Measurements from ENCODE around the gene ST6GALNAC3.

ST6GALNAC3 gene

GRCh38 chr1:76374086-76374485, 299.5 kb downstream of the ST6GALNAC3 start:
- Histone ChIP-seq H3K9ac (ENCODE audit: low read depth, low read length) (no peak overlapping the region), H3K27ac (ENCODE audit: low read length) (no peak overlapping the region), H3K36me3 (ENCODE audit: insufficient read depth, low read depth, low read length) (no peaks in the 10 kb centered on the region), H3K4me1 (ENCODE audit: insufficient read depth, low read length) (peaks cover 10% of the 10 kb centered on the region; the same call in 1 of the 2 replicates), H3K9me3 (ENCODE audit: insufficient read depth, low read depth, low read length) (no peaks in the 10 kb centered on the region), H3K4me3 (ENCODE audit: low read length) (no peak overlapping the region), H3K27me3 (ENCODE audit: insufficient read depth, low read length) (no peaks in the 10 kb centered on the region)

- H3K27ac ChIP-seq (ENCODE audit: low read length), result no peak overlapping the region
- H3K9me3 ChIP-seq (ENCODE audit: insufficient read depth, low read depth, low read length), result no peaks in the 10 kb centered on the region
- H3K36me3 ChIP-seq (ENCODE audit: insufficient read depth, low read depth, low read length), result no peaks in the 10 kb centered on the region
- no peak overlapping the region for H3K9ac ChIP-seq (ENCODE audit: low read depth, low read length)
- no peak overlapping the region for H3K4me3 ChIP-seq (ENCODE audit: low read length)
- no peaks in the 10 kb centered on the region for H3K27me3 ChIP-seq (ENCODE audit: insufficient read depth, low read length)
- H3K4me1 ChIP-seq (ENCODE audit: insufficient read depth, low read length), result peaks cover 26% of the 10 kb centered on the region; the same call in 1 of the 2 replicates
Measured at GRCh38 chr1:76377247-76377646, 302.7 kb downstream of the ST6GALNAC3 start.

- no peak overlapping the region for H3K27ac ChIP-seq (ENCODE audit: low read length)
- H3K36me3 ChIP-seq (ENCODE audit: insufficient read depth, low read depth, low read length), result no peaks in the 10 kb centered on the region
- no peak overlapping the region for H3K9ac ChIP-seq (ENCODE audit: low read depth, low read length)
- H3K27me3 ChIP-seq (ENCODE audit: insufficient read depth, low read length), result no peaks in the 10 kb centered on the region
- H3K9me3 ChIP-seq (ENCODE audit: insufficient read depth, low read depth, low read length), result no peaks in the 10 kb centered on the region
- peaks cover 16% of the 10 kb centered on the region; the same call in 1 of the 2 replicates for H3K4me1 ChIP-seq (ENCODE audit: insufficient read depth, low read length)
- H3K4me3 ChIP-seq (ENCODE audit: low read length), result no peak overlapping the region
Measured at GRCh38 chr1:76379506-76379905, 305.0 kb downstream of the ST6GALNAC3 start.

GRCh38 chr1:76381450-76382097, 307.0 kb downstream of the ST6GALNAC3 start:
- no peaks in the 10 kb centered on the region for H3K27me3 ChIP-seq (ENCODE audit: insufficient read depth, low read length)
- no peaks in the 10 kb centered on the region for H3K36me3 ChIP-seq (ENCODE audit: insufficient read depth, low read depth, low read length)
- H3K9ac ChIP-seq (ENCODE audit: low read depth, low read length), result no peak overlapping the region
- H3K4me3 ChIP-seq (ENCODE audit: low read length), result no peak overlapping the region
- H3K4me1 ChIP-seq (ENCODE audit: insufficient read depth, low read length), result peaks cover 16% of the 10 kb centered on the region; the same call in 1 of the 2 replicates
- no peaks in the 10 kb centered on the region for H3K9me3 ChIP-seq (ENCODE audit: insufficient read depth, low read depth, low read length)
- H3K27ac ChIP-seq (ENCODE audit: low read length), result no peak overlapping the region

GRCh38 chr1:76388261-76388660, 313.7 kb downstream of the ST6GALNAC3 start:
- Histone ChIP-seq H3K9me3 (ENCODE audit: insufficient read depth, low read depth, low read length) (no peaks in the 10 kb centered on the region), H3K4me1 (ENCODE audit: insufficient read depth, low read length) (no peaks in the 10 kb centered on the region; the same call in 1 of the 2 replicates), H3K9ac (ENCODE audit: low read depth, low read length) (no peak overlapping the region), H3K27ac (ENCODE audit: low read length) (no peak overlapping the region), H3K36me3 (ENCODE audit: insufficient read depth, low read depth, low read length) (no peaks in the 10 kb centered on the region), H3K4me3 (ENCODE audit: low read length) (no peak overlapping the region), H3K27me3 (ENCODE audit: insufficient read depth, low read length) (no peaks in the 10 kb centered on the region)

- no peaks in the 10 kb centered on the region for H3K36me3 ChIP-seq (ENCODE audit: insufficient read depth, low read depth, low read length)
- H3K27me3 ChIP-seq (ENCODE audit: insufficient read depth, low read length), result no peaks in the 10 kb centered on the region
- no peaks in the 10 kb centered on the region for H3K9me3 ChIP-seq (ENCODE audit: insufficient read depth, low read depth, low read length)
- H3K27ac ChIP-seq (ENCODE audit: low read length), result no peak overlapping the region
- no peak overlapping the region for H3K9ac ChIP-seq (ENCODE audit: low read depth, low read length)
- H3K4me3 ChIP-seq (ENCODE audit: low read length), result no peak overlapping the region
- H3K4me1 ChIP-seq (ENCODE audit: insufficient read depth, low read length), result no peaks in the 10 kb centered on the region; the same call in none of the 2 replicates
Measured at GRCh38 chr1:76390456-76390855, 315.9 kb downstream of the ST6GALNAC3 start.

- Histone ChIP-seq H3K9me3 (ENCODE audit: insufficient read depth, low read depth, low read length) (no peaks in the 10 kb centered on the region), H3K27ac (ENCODE audit: low read length) (no peak overlapping the region), H3K4me1 (ENCODE audit: insufficient read depth, low read length) (no peaks in the 10 kb centered on the region; the same call in none of the 2 replicates), H3K36me3 (ENCODE audit: insufficient read depth, low read depth, low read length) (no peaks in the 10 kb centered on the region), H3K9ac (ENCODE audit: low read depth, low read length) (no peak overlapping the region), H3K4me3 (ENCODE audit: low read length) (no peak overlapping the region), H3K27me3 (ENCODE audit: insufficient read depth, low read length) (no peaks in the 10 kb centered on the region)
Measured at GRCh38 chr1:76395059-76395458, 320.5 kb downstream of the ST6GALNAC3 start.

GRCh38 chr1:76402128-76402527, 327.6 kb downstream of the ST6GALNAC3 start:
- Histone ChIP-seq H3K9me3 (ENCODE audit: insufficient read depth, low read depth, low read length) (no peaks in the 10 kb centered on the region), H3K4me1 (ENCODE audit: insufficient read depth, low read length) (no peaks in the 10 kb centered on the region), H3K27ac (ENCODE audit: low read length) (no peak overlapping the region), H3K9ac (ENCODE audit: low read depth, low read length) (no peak overlapping the region), H3K36me3 (ENCODE audit: insufficient read depth, low read depth, low read length) (no peaks in the 10 kb centered on the region), H3K27me3 (ENCODE audit: insufficient read depth, low read length) (no peaks in the 10 kb centered on the region), H3K4me3 (ENCODE audit: low read length) (no peak overlapping the region)

GRCh38 chr1:76408303-76408702, 333.8 kb downstream of the ST6GALNAC3 start:
- Histone ChIP-seq H3K27me3 (ENCODE audit: insufficient read depth, low read length) (no peaks in the 10 kb centered on the region), H3K36me3 (ENCODE audit: insufficient read depth, low read depth, low read length) (no peaks in the 10 kb centered on the region), H3K4me3 (ENCODE audit: low read length) (no peak overlapping the region), H3K9ac (ENCODE audit: low read depth, low read length) (no peak overlapping the region), H3K4me1 (ENCODE audit: insufficient read depth, low read length) (peaks cover 7% of the 10 kb centered on the region; the same call in 1 of the 2 replicates), H3K9me3 (ENCODE audit: insufficient read depth, low read depth, low read length) (no peaks in the 10 kb centered on the region), H3K27ac (ENCODE audit: low read length) (no peak overlapping the region)

GRCh38 chr1:76410499-76410898, 336.0 kb downstream of the ST6GALNAC3 start:
- no peaks in the 10 kb centered on the region for H3K27me3 ChIP-seq (ENCODE audit: insufficient read depth, low read length)
- no peak overlapping the region for H3K9ac ChIP-seq (ENCODE audit: low read depth, low read length)
- no peak overlapping the region for H3K4me3 ChIP-seq (ENCODE audit: low read length)
- no peak overlapping the region for H3K27ac ChIP-seq (ENCODE audit: low read length)
- peaks cover 7% of the 10 kb centered on the region; the same call in 1 of the 2 replicates for H3K4me1 ChIP-seq (ENCODE audit: insufficient read depth, low read length)
- no peaks in the 10 kb centered on the region for H3K9me3 ChIP-seq (ENCODE audit: insufficient read depth, low read depth, low read length)
- no peaks in the 10 kb centered on the region for H3K36me3 ChIP-seq (ENCODE audit: insufficient read depth, low read depth, low read length)

- Histone ChIP-seq H3K4me3 (ENCODE audit: low read length) (no peak overlapping the region), H3K36me3 (ENCODE audit: insufficient read depth, low read depth, low read length) (no peaks in the 10 kb centered on the region), H3K9ac (ENCODE audit: low read depth, low read length) (no peak overlapping the region), H3K9me3 (ENCODE audit: insufficient read depth, low read depth, low read length) (no peaks in the 10 kb centered on the region), H3K27ac (ENCODE audit: low read length) (no peak overlapping the region), H3K27me3 (ENCODE audit: insufficient read depth, low read length) (no peaks in the 10 kb centered on the region), H3K4me1 (ENCODE audit: insufficient read depth, low read length) (no peaks in the 10 kb centered on the region)
Measured at GRCh38 chr1:76418531-76418930, 344.0 kb downstream of the ST6GALNAC3 start.

- Histone ChIP-seq H3K36me3 (ENCODE audit: insufficient read depth, low read depth, low read length) (no peaks in the 10 kb centered on the region), H3K4me1 (ENCODE audit: insufficient read depth, low read length) (peaks cover 3% of the 10 kb centered on the region; the same call in 1 of the 2 replicates), H3K9ac (ENCODE audit: low read depth, low read length) (no peak overlapping the region), H3K27me3 (ENCODE audit: insufficient read depth, low read length) (no peaks in the 10 kb centered on the region), H3K27ac (ENCODE audit: low read length) (no peak overlapping the region), H3K4me3 (ENCODE audit: low read length) (no peak overlapping the region), H3K9me3 (ENCODE audit: insufficient read depth, low read depth, low read length) (no peaks in the 10 kb centered on the region)
Measured at GRCh38 chr1:76419603-76420002, 345.1 kb downstream of the ST6GALNAC3 start.
